HFFc6 (cell line): Measurements from ENCODE around the gene FREM2. TPM values are rescaled to one million over a fixed set of nuclear protein-coding genes. Genes with fewer than 3 reads are reported as not detected.

Experiments used
- DNase-seq: peaks from one replicate; pipeline ENCODE4 v3.0.0-alpha.2; 2018
- H3K27ac Mint-ChIP-seq: 2 replicates; pipeline ENCODE4 v1.8.0; 2020; ENCODE audit warnings: mild to moderate bottlenecking, mixed read lengths
- H3K27me3 Mint-ChIP-seq: 2 replicates; pipeline ENCODE4 v1.8.0; 2021; ENCODE audit warnings: mild to moderate bottlenecking, moderate library complexity, mixed read lengths; ENCODE audit not compliant: insufficient read depth
- H3K36me3 Mint-ChIP-seq: 2 replicates; pipeline ENCODE4 v1.8.0; 2021; ENCODE audit warnings: low read depth, mixed read lengths
- H3K4me1 Mint-ChIP-seq: 2 replicates; pipeline ENCODE4 v1.8.0; 2020; ENCODE audit warnings: low read depth, mixed read lengths
- H3K4me3 Mint-ChIP-seq: 2 replicates; pipeline ENCODE4 v1.8.0; 2020; ENCODE audit warnings: mild to moderate bottlenecking, moderate library complexity, mixed read lengths
- H3K9me3 Mint-ChIP-seq: 2 replicates; pipeline ENCODE4 v1.8.0; 2020; ENCODE audit warnings: mild to moderate bottlenecking, mixed read lengths
- CTCF ChIP-seq: fragments of 200-600 bp; sonication (generic); IDR thresholded peaks from 2 replicates; pipeline ENCODE4 v1.5.0; 2021; ENCODE audit warnings: antibody characterized with exemption, mild to moderate bottlenecking
- total RNA-seq, 6 experiments: library from RNA; stranded (reverse); fragmentation: NEBNext Ultra II Directional; extraction: Animal tissue kit (Norgen Biotek cat#: 25700); gene quantifications; 2 replicates in 1 of 6; 3 replicates in 5 of 6; pipeline ENCODE4 v1.2.3, GENCODE V29; 2021

FREM2 gene
- total RNA-seq, 6 experiments from 2014 or later = not detected

- Mint-ChIP-seq H3K9me3 (no peaks in the 10 kb centered on the region; the same call in 1 of the 2 replicates), H3K4me1 (no peaks in the 10 kb centered on the region), H3K4me3 (no peak overlapping the region), H3K27ac (no peak overlapping the region), H3K27me3 (no peaks in the 10 kb centered on the region), H3K36me3 (no peaks in the 10 kb centered on the region)
- no peak for DNase-seq
- TF ChIP-seq CTCF = no peak
Measured at GRCh38 chr13:38664906-38665305, 22.0 kb upstream of the FREM2 start.

DNA sequence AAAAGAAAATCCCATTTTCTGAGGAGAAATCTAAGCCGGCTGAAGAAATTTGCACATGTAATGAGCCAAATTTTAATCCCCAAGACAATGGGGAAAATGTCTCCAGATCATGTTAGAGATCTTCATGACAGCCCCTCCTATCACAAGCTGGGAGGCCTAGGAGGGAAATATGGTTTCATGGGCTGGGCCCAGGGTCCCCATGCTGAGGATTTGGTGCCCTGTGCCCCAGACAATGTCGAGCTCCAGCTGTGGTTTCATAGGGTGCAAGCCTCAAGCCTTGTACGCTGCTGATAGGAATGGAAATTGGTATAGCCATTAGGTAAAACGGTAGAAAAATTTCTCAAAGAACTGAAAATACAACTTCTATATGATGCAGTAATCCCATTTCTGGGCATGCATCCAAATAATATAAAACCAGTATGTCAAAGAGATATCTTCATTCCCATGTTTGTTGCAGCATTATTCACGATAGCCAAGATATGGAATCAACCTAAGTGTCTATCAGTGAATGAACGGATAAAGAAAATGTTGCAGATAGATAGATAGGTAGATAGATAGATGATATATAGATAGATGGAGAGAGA, 19.3 kb upstream of the FREM2 start:
- no peaks in the 10 kb centered on the region; the same call in 1 of the 2 replicates for H3K9me3 Mint-ChIP-seq
- TF ChIP-seq CTCF = no peak
- DNase-seq = no peak
- H3K36me3 Mint-ChIP-seq = no peaks in the 10 kb centered on the region
- H3K4me3 Mint-ChIP-seq = no peak overlapping the region
- peaks cover 1% of the 10 kb centered on the region; the same call in 1 of the 2 replicates for H3K27me3 Mint-ChIP-seq
- H3K27ac Mint-ChIP-seq = no peak overlapping the region
- H3K4me1 Mint-ChIP-seq = no peaks in the 10 kb centered on the region

DNA sequence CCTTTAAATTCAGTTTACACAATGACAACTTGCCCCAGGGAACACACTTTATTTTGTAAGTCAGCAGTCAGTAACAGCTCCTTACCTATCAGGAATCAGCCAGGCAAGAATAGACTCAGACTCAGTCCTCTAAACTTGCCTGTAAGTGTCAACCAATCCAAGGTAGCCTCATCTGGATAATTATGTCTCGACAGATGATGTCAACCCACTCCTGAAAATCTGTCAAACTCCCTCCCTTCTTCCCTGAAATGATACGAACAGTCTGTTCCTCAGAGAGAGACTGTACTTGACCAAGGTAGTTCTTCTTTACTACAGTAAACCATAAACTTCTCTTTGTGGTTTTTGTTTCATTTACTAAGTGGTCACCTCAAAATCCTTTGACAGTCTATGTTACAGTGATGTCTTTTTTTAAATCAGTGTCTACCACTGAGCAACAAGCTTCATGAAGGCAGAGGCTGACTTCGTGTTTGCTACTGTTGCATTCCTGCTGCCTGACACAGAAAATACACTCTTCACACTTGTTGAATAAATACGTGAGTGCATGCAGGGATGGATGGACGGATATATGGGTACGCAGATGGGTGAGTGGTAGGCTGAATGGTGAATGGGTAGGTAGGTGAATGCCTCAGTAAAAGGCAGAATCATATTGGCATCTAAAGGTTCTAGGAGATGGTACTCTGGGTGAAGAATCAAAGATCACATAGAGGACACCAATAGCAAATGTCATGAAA, 17.5 kb upstream of the FREM2 start:
- no peak overlapping the region for H3K4me3 Mint-ChIP-seq
- no peaks in the 10 kb centered on the region; the same call in 1 of the 2 replicates for H3K9me3 Mint-ChIP-seq
- peaks cover 1% of the 10 kb centered on the region; the same call in 1 of the 2 replicates for H3K27me3 Mint-ChIP-seq
- no peak for DNase-seq
- TF ChIP-seq CTCF = no peak
- H3K27ac Mint-ChIP-seq = no peak overlapping the region
- no peaks in the 10 kb centered on the region for H3K36me3 Mint-ChIP-seq
- H3K4me1 Mint-ChIP-seq = no peaks in the 10 kb centered on the region

GRCh38 chr13:38670627-38671026, 16.2 kb upstream of the FREM2 start:
- H3K4me3 Mint-ChIP-seq = no peak overlapping the region
- no peak for DNase-seq
- no peaks in the 10 kb centered on the region; the same call in 1 of the 2 replicates for H3K9me3 Mint-ChIP-seq
- no peaks in the 10 kb centered on the region for H3K4me1 Mint-ChIP-seq
- peaks cover 1% of the 10 kb centered on the region; the same call in 1 of the 2 replicates for H3K27me3 Mint-ChIP-seq
- H3K36me3 Mint-ChIP-seq = no peaks in the 10 kb centered on the region
- no peak for TF ChIP-seq CTCF
- no peak overlapping the region for H3K27ac Mint-ChIP-seq

- DNase-seq = no peak
- Mint-ChIP-seq H3K27ac (no peak overlapping the region), H3K4me3 (no peak overlapping the region), H3K36me3 (no peaks in the 10 kb centered on the region), H3K9me3 (no peaks in the 10 kb centered on the region; the same call in 1 of the 2 replicates), H3K27me3 (peaks cover 1% of the 10 kb centered on the region; the same call in 1 of the 2 replicates), H3K4me1 (no peaks in the 10 kb centered on the region)
- no peak for TF ChIP-seq CTCF
Measured at GRCh38 chr13:38671980-38672379, 14.9 kb upstream of the FREM2 start.
